CD14-positive monocyte (primary cell): ENCODE measurements around the gene UQCRC2. TPM values are rescaled to one million over a fixed set of nuclear protein-coding genes. Genes with fewer than 3 reads are reported as not detected.

ENCODE experiments used
- DNase-seq, 3 donors: peaks; one replicate each; pipeline ENCODE4 v3.0.0-alpha.2; 2011 to 2022
- H2AFZ ChIP-seq: 2 replicates; pipeline ENCODE4 v1.6.0; 2012; ENCODE audit warnings: mild to moderate bottlenecking, low read depth, low read length, inconsistent platforms; ENCODE audit not compliant: insufficient read depth, poor library complexity, severe bottlenecking
- H3K27ac ChIP-seq, 2 donors: 1 replicate in 1 of 2; 2 replicates in 1 of 2; pipeline ENCODE4 v1.5.1; 2012 to 2013; ENCODE audit warnings: low read length in 2 of 2, control low read depth in 1 of 2, inconsistent platforms in 1 of 2, low read depth in 1 of 2, mild to moderate bottlenecking in 1 of 2
- H3K27me3 ChIP-seq, 2 donors: one replicate each; pipeline versions ENCODE4 v1.6.0 to v1.6.1; 2011 to 2013; ENCODE audit warnings: low read length in 2 of 2; ENCODE audit not compliant: control insufficient read depth in 2 of 2, insufficient read depth in 2 of 2
- H3K36me3 ChIP-seq, 2 donors: replicated peaks in 1 of 2; 1 replicate in 1 of 2; 2 replicates in 1 of 2; pipeline versions ENCODE4 v1.5.1 to v1.6.1; 2012 to 2013; ENCODE audit warnings: low read length in 2 of 2, control low read depth in 1 of 2, inconsistent platforms in 1 of 2, mild to moderate bottlenecking in 1 of 2; ENCODE audit not compliant: insufficient read depth in 2 of 2, control insufficient read depth in 1 of 2
- H3K4me1 ChIP-seq, 2 donors: 1 replicate in 1 of 2; 2 replicates in 1 of 2; pipeline versions ENCODE4 v1.5.1 to v1.6.1; 2012 to 2013; ENCODE audit warnings: low read length in 2 of 2, control low read depth in 1 of 2, inconsistent platforms in 1 of 2, mild to moderate bottlenecking in 1 of 2, moderate library complexity in 1 of 2; ENCODE audit not compliant: insufficient read depth in 2 of 2, control insufficient read depth in 1 of 2
- H3K4me2 ChIP-seq: replicated peaks from 2 replicates; pipeline ENCODE3; 2012; ENCODE audit warnings: low read length, moderate library complexity, mild to moderate bottlenecking; ENCODE audit not compliant: poor library complexity, severe bottlenecking; ENCODE audit errors: extremely low read depth
- H3K4me3 ChIP-seq, 3 experiments: fragments of 200-600 bp in 1 of 3; sonication (generic) in 1 of 3; replicated peaks in 1 of 3; 1 replicate in 2 of 3; 2 replicates in 1 of 3; pipeline ENCODE4 v1.5.1; 2011 to 2013; ENCODE audit warnings: low read length in 3 of 3, mild to moderate bottlenecking in 3 of 3, control low read depth in 2 of 3, low read depth in 2 of 3, inconsistent platforms in 1 of 3, moderate library complexity in 1 of 3
- H3K79me2 ChIP-seq: 2 replicates; pipeline ENCODE4 v1.6.0; 2012; ENCODE audit warnings: mild to moderate bottlenecking, control low read depth, inconsistent platforms, low read length, moderate library complexity; ENCODE audit not compliant: insufficient read depth
- H3K9ac ChIP-seq: 2 replicates; pipeline ENCODE4 v1.6.0; 2017; ENCODE audit warnings: low read length, mild to moderate bottlenecking; ENCODE audit not compliant: insufficient read depth, poor library complexity, severe bottlenecking
- H3K9me3 ChIP-seq, 2 donors: replicated peaks in 1 of 2; 1 replicate in 1 of 2; 2 replicates in 1 of 2; pipeline versions ENCODE4 v1.5.1 to v1.6.1; 2012 to 2013; ENCODE audit warnings: low read length in 2 of 2, control low read depth in 1 of 2; ENCODE audit not compliant: control insufficient read depth in 1 of 2, insufficient read depth in 1 of 2
- H4K20me1 ChIP-seq: 2 replicates; pipeline ENCODE4 v1.6.0; 2012; ENCODE audit warnings: mild to moderate bottlenecking, low read length, control low read depth, moderate library complexity; ENCODE audit not compliant: insufficient read depth
- H3K27ac Mint-ChIP-seq, 7 donors: one replicate each; pipeline ENCODE4 v1.8.0; 2020; ENCODE audit warnings: mild to moderate bottlenecking in 7 of 7, mixed read lengths in 7 of 7, moderate library complexity in 6 of 7, inconsistent platforms in 2 of 7
- H3K27me3 Mint-ChIP-seq, 3 donors: one replicate each; pipeline ENCODE4 v1.8.0; 2021 to 2022; ENCODE audit warnings: low read depth in 3 of 3, mild to moderate bottlenecking in 3 of 3, mixed read lengths in 3 of 3, moderate library complexity in 3 of 3, inconsistent platforms in 1 of 3
- H3K36me3 Mint-ChIP-seq, 2 donors: one replicate each; pipeline ENCODE4 v1.8.0; 2020; ENCODE audit warnings: mixed read lengths in 2 of 2, inconsistent platforms in 1 of 2, mild to moderate bottlenecking in 1 of 2
- H3K4me1 Mint-ChIP-seq: one replicate; pipeline ENCODE4 v1.8.0; 2020; ENCODE audit warnings: mild to moderate bottlenecking, mixed read lengths
- H3K4me3 Mint-ChIP-seq, 2 donors: one replicate each; pipeline ENCODE4 v1.8.0; 2020; ENCODE audit warnings: mild to moderate bottlenecking in 2 of 2, mixed read lengths in 2 of 2, moderate library complexity in 1 of 2
- H3K9me3 Mint-ChIP-seq, 7 donors: one replicate each; pipeline ENCODE4 v1.8.0; 2020 to 2022; ENCODE audit warnings: mixed read lengths in 7 of 7, mild to moderate bottlenecking in 6 of 7, moderate library complexity in 6 of 7, inconsistent platforms in 2 of 7
- CTCF ChIP-seq: fragments of 200-600 bp; IDR thresholded peaks from one replicate; pipeline ENCODE4 v1.8.0; 2022; ENCODE audit warnings: antibody characterized with exemption, mild to moderate bottlenecking
- WGBS: methylation state at CpG from one replicate; pipeline ENCODE4 v1.1.5; 2013; ENCODE audit warnings: missing lambda C conversion rate; ENCODE audit not compliant: insufficient coverage; 5-methylcytosine and 5-hydroxymethylcytosine counted together
- intact Hi-C, 2 donors: fragments of 100-400 bp; cut with micrococcal nuclease; formaldehyde crosslinking; loops; one replicate each; pipeline versions ENCODE4 v1.15.0 to v1.15.1; 2023
- polyA plus RNA-seq, 3 donors: library from polyadenylated mRNA; depleted of rRNA in 1 of 3; unstranded in 2 of 3; stranded (reverse) in 1 of 3; fragments of 300-500 nt in 2 of 3; fragments of >200 nt in 1 of 3; fragmentation: Illumina TruSeq in 2 of 3; gene quantifications; 1 replicate in 2 of 3; 2 replicates in 1 of 3; pipeline ENCODE4 v1.2.3, GENCODE V29; 2012 to 2021

Gene UQCRC2
- polyA plus RNA-seq, 3 donors: 101 to 195 (median 189) TPM

GRCh38 chr16:21984062-21984461 lies 30.9 kb downstream of the UQCRC2 start:
- no peak overlapping the region for H3K4me2 ChIP-seq
- TF ChIP-seq CTCF: no peak
- WGBS: 100% methylated on average over 1 of the region's 3 CpGs
- H3K4me3 ChIP-seq: no peak overlapping the region
- H3K79me2 ChIP-seq: no peaks in the 10 kb centered on the region
- intact Hi-C loops: no loop called here
- no peaks in the 10 kb centered on the region for H3K27me3 ChIP-seq
- H3K9me3 Mint-ChIP-seq: no peaks in the 10 kb centered on the region
- H3K27me3 Mint-ChIP-seq: no peaks in the 10 kb centered on the region
- peaks cover 74 to 77% of the 10 kb centered on the region in 2 donors for H3K36me3 ChIP-seq
- H3K9me3 ChIP-seq: no peaks in the 10 kb centered on the region
- no peaks in the 10 kb centered on the region for H4K20me1 ChIP-seq
- no peak overlapping the region for H3K4me3 Mint-ChIP-seq
- peaks cover 71 to 75% of the 10 kb centered on the region in 2 donors for H3K36me3 Mint-ChIP-seq
- no peaks in the 10 kb centered on the region for H3K4me1 Mint-ChIP-seq
- H3K27ac Mint-ChIP-seq: no peak overlapping the region
- DNase-seq: no peak
- no peak overlapping the region for H3K27ac ChIP-seq
- H3K9ac ChIP-seq: no peak overlapping the region
- no peaks in the 10 kb centered on the region for H3K4me1 ChIP-seq
- no peak overlapping the region for H2AFZ ChIP-seq

- TF ChIP-seq CTCF: no peak
- intact Hi-C loops: no loop called here
- H3K4me2 ChIP-seq: no peak overlapping the region
- Mint-ChIP-seq H3K9me3 (no peaks in the 10 kb centered on the region), H3K27me3 (no peaks in the 10 kb centered on the region), H3K4me3 (no peak overlapping the region), H3K27ac (peak overlapping the region in 1 of 7 donors; percentile 8), H3K36me3 (peaks cover 56 to 60% of the 10 kb centered on the region in 2 donors), H3K4me1 (no peaks in the 10 kb centered on the region)
- H3K4me1 ChIP-seq: no peaks in the 10 kb centered on the region
- H3K9ac ChIP-seq: no peak overlapping the region
- no peak overlapping the region for H2AFZ ChIP-seq
- no peaks in the 10 kb centered on the region for H3K27me3 ChIP-seq
- no peak overlapping the region for H3K4me3 ChIP-seq
- no peak overlapping the region for H3K27ac ChIP-seq
- DNase-seq: no peak
- H4K20me1 ChIP-seq: no peaks in the 10 kb centered on the region
- H3K36me3 ChIP-seq: peaks cover 60 to 62% of the 10 kb centered on the region in 2 donors
- H3K9me3 ChIP-seq: no peaks in the 10 kb centered on the region
- H3K79me2 ChIP-seq: no peaks in the 10 kb centered on the region
These were observed 32.4 kb downstream of the UQCRC2 start for GRCh38 chr16:21985524-21985923.
